ENCODE results near the gene NUB1. TPM values are rescaled to one million over a fixed set of nuclear protein-coding genes. Genes with fewer than 3 reads are reported as not detected.
A peak's percentile ranks its signal among the peaks of the same experiment; 100 is the strongest.

Gene NUB1
- total and polyA plus RNA-seq, 7 donors, result 23.6 to 56.2 (median 46.0) TPM

DNA sequence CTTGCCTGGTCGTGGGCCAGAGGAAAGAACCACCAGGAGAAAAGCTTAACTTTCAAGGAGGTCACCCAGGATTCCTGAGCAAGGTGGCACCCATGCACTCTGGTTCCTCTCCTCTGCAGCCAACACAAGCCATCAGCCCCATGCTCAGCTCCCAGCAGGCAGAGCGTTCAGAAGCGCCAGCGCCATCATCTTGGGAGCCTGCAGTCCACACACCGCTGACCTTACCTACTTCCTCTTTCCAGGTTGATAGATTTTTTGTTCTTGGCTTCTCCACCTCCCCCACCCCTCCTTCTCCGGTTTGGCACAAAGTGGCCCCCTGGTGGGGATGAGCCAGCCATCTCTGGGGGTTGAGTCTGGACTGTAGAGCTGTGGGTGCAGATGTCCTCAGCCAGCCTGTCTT, 69.9 kb downstream of the NUB1 start:
- Histone ChIP-seq H3K27ac (no peak overlapping the region), H3K4me1 (peaks cover 10% of the 10 kb centered on the region), H3K36me3 (ENCODE audit: insufficient read depth in 1 of 2, low read depth in 1 of 2) (no peaks in the 10 kb centered on the region), H3K9me3 (no peaks in the 10 kb centered on the region), H3K27me3 (ENCODE audit: insufficient read depth in 3 of 3, low read length in 2 of 3) (peaks cover 0 to 59% (median 19%) of the 10 kb centered on the region in 3 donors), H3K4me3 (no peak overlapping the region)
- ATAC-seq (no peak), DNase-seq (peak in 1 of 2 donors; percentile 28)
- TF ChIP-seq, protein P1, sequence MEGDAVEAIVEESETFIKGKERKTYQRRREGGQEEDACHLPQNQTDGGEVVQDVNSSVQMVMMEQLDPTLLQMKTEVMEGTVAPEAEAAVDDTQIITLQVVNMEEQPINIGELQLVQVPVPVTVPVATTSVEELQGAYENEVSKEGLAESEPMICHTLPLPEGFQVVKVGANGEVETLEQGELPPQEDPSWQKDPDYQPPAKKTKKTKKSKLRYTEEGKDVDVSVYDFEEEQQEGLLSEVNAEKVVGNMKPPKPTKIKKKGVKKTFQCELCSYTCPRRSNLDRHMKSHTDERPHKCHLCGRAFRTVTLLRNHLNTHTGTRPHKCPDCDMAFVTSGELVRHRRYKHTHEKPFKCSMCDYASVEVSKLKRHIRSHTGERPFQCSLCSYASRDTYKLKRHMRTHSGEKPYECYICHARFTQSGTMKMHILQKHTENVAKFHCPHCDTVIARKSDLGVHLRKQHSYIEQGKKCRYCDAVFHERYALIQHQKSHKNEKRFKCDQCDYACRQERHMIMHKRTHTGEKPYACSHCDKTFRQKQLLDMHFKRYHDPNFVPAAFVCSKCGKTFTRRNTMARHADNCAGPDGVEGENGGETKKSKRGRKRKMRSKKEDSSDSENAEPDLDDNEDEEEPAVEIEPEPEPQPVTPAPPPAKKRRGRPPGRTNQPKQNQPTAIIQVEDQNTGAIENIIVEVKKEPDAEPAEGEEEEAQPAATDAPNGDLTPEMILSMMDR (IDR thresholded peaks at IDR 0.05), result no peak
- 84 to 88% (median 88%) methylated on average over 6 of the region's 6 CpGs for WGBS, 3 donors
- intact Hi-C loops (cut with DNase I), result no loop called here

DNA sequence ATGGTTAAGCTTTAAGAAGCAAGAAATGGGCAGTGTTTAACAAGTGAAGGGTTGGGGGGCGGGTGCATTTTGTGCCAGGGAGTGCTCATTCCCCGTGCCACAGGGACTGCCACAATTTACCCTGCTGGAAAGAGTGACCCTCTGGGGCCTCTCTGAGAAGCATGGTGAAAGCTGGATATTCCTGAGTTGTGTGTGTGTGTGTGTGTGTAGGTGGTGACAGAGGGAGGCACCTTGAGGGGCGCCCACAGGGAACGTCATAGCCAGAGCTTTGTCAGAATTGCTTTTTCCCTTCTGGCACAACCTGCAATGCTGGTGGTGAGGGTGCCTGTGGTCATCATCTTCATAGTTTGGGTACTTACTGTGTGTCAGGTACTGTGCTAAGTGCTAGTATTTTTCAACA, 70.7 kb downstream of the NUB1 start:
- intact Hi-C loops (cut with DNase I), result no loop called here
- Histone ChIP-seq H3K4me3 (no peak overlapping the region), H3K27ac (no peak overlapping the region), H3K4me1 (peaks cover 10% of the 10 kb centered on the region), H3K9me3 (no peaks in the 10 kb centered on the region), H3K27me3 (ENCODE audit: insufficient read depth in 3 of 3, low read length in 2 of 3) (peaks cover 0 to 55% (median 19%) of the 10 kb centered on the region in 3 donors), H3K36me3 (ENCODE audit: insufficient read depth in 1 of 2, low read depth in 1 of 2) (no peaks in the 10 kb centered on the region)
- TF ChIP-seq, protein P1 (IDR thresholded peaks at IDR 0.05), result no peak
- DNase-seq (peak in 1 of 2 donors; percentile 2), ATAC-seq (no peak)
- WGBS, 3 donors, result 77 to 87% (median 82%) methylated on average over 4 of the region's 4 CpGs

DNA sequence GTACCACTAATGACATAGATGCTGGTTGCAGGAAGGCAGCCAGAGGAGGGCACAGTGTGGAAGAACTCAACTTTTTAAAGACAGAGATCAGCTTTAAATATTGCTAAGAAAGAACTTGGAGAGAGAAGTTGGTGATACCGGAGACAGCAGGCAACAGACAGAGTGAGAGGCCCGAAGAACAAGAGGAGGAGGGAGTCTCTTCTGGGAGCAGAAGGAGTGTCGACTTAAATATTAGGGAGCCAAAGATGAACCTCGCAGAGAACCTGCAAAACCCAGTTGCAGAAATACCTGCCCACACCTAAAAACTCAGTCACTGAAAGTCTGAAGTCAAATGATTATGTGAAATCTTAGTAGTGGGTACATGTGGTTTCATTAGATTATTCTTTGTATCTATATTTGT, 71.6 kb downstream of the NUB1 start:
- TF ChIP-seq, protein P1 (IDR thresholded peaks at IDR 0.05), result no peak
- Histone ChIP-seq H3K27ac (no peak overlapping the region), H3K4me1 (peaks cover 10% of the 10 kb centered on the region), H3K4me3 (no peak overlapping the region), H3K27me3 (ENCODE audit: insufficient read depth in 3 of 3, low read length in 2 of 3) (peaks cover 0 to 51% (median 19%) of the 10 kb centered on the region in 3 donors), H3K36me3 (ENCODE audit: insufficient read depth in 1 of 2, low read depth in 1 of 2) (no peaks in the 10 kb centered on the region), H3K9me3 (no peaks in the 10 kb centered on the region)
- ATAC-seq (no peak), DNase-seq (no peak)
- WGBS, 3 donors, result 85 to 88% (median 87%) methylated on average over 4 of the region's 4 CpGs
- intact Hi-C loops (cut with DNase I), result no loop called here

DNA sequence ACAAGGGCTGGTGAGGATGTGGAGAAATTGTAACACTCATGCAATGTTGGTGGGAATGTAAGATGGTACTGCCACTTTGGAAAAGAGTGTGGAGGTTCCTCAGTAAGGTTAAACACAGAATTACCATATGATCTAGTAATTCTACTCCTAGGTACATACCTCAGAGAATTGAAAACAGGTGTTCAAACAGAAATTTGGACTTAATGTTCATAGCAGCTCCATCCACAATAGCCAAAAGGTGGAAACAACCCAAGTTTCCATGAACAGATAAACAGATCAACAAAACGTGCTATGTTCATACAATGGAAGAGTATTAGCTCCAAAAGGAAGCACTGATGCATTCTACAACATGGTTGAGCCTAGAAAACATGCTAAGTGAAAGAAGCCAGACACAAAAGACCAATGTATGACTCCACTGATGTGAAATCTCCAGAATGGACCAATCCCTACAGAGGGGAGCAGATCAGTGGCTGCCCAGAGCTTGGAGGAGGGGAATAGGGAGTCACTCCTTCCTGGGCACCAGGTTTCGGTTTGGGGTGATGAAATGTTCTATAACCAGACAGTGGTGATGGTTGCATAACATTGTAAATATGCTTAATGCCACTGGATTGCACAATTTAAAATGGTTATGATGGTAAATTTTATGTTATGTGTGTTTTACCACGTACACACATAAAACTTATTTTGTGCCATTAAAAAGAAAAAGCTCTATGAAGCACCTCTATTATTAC, 73.9 kb downstream of the NUB1 start:
- Histone ChIP-seq H3K27ac (no peak overlapping the region), H3K9me3 (peaks cover 6% of the 10 kb centered on the region), H3K27me3 (ENCODE audit: insufficient read depth in 3 of 3, low read length in 2 of 3) (peaks cover 0 to 28% (median 13%) of the 10 kb centered on the region in 3 donors), H3K4me3 (no peak overlapping the region), H3K4me1 (no peaks in the 10 kb centered on the region), H3K36me3 (ENCODE audit: insufficient read depth in 1 of 2, low read depth in 1 of 2) (no peaks in the 10 kb centered on the region)
- DNase-seq (peak in 1 of 2 donors; percentile 8), ATAC-seq (no peak)
- TF ChIP-seq, protein P1 (IDR thresholded peaks at IDR 0.05), result no peak
- intact Hi-C loops (cut with DNase I), result no loop called here
- WGBS, 3 donors, result 69 to 75% (median 70%) methylated on average over 3 of the region's 3 CpGs
